ENCODE measurements around the gene FAM168A. TPM values are rescaled to one million over a fixed set of nuclear protein-coding genes. Genes with fewer than 3 reads are reported as not detected.

Gene FAM168A
- total RNA-seq, 1 experiment from 2014 or later = 21.1 TPM

DNA sequence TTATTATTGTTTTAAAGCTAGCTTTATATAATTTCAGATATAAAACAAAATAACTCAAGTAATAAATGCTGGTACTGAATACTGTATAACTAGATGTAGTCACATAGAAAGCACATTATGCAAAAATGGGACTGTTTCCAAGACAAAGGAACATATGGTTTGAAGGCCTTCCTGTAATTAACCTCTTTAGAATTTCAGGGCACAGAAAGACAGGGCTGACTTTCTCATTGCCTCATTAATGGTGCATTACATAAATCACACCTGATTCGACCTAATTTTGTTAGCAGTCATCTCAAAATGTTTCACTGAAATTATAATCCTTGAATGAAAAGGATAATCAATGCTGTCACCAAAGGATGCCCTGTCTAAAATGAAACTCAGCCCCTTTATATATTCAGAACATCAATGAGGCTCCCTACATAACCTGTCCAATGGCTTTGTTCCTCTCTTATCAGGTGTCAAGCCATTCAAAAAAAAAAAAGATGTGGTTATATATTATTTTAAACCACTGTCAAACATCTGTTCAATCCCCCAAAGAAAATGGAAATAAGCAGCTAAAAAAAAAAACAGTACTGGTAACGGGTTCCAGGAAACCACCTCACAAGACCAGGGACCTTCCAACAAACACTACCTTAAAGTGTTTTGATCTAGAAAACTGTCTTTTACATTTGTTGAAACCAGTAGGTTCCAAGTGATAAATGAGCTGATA is 77.4 kb downstream of the FAM168A start:
- DNase-seq = no peak
- Histone ChIP-seq H3K18ac (ENCODE audit: insufficient read length, low read depth, low read length) (no peak overlapping the region), H2AFZ (ENCODE audit: low read length) (no peak overlapping the region), H3K79me1 (ENCODE audit: insufficient read depth, low read depth, low read length, poor library complexity, severe bottlenecking) (no peaks in the 10 kb centered on the region), H3K4me2 (ENCODE audit: insufficient read depth, insufficient read length, low read length) (no peak overlapping the region), H3K9me3 (ENCODE audit: control insufficient read depth, low read depth, low read length) (peaks cover 10% of the 10 kb centered on the region), H3K27me3 (ENCODE audit: insufficient read depth, low read length) (no peaks in the 10 kb centered on the region), H3K23ac (ENCODE audit: insufficient read length, low read depth, low read length) (no peak overlapping the region), H3K14ac (ENCODE audit: insufficient read depth, low read length) (no peak overlapping the region), H4K91ac (ENCODE audit: insufficient read length, low read depth, low read length) (no peak overlapping the region), H3K4ac (ENCODE audit: low read depth, low read length) (no peak overlapping the region), H2BK15ac (ENCODE audit: low read depth, low read length) (no peak overlapping the region), H2AK5ac (ENCODE audit: insufficient read length, low read length) (no peak overlapping the region), H4K5ac (ENCODE audit: insufficient read length, low read depth, low read length) (no peak overlapping the region), H2BK12ac (ENCODE audit: insufficient read length, low read depth, low read length) (no peak overlapping the region), H4K20me1 (ENCODE audit: control insufficient read depth, insufficient read depth, insufficient read length) (no peaks in the 10 kb centered on the region), H3K56ac (ENCODE audit: insufficient read length, low read depth, low read length) (no peak overlapping the region), H3K79me2 (ENCODE audit: insufficient read depth, low read length) (0 out of 2 replicates have a peak, but pooled peaks cover 1% of the 10 kb centered on the region), H3K9ac (ENCODE audit: extremely low read depth, insufficient read length, low read length) (no peak overlapping the region), H2BK5ac (ENCODE audit: insufficient read length, low read length) (no peak overlapping the region), H3T11ph (ENCODE audit: low read length) (no peak overlapping the region), H2BK20ac (ENCODE audit: low read depth, low read length, poor library complexity, severe bottlenecking) (no peak overlapping the region), H3K23me2 (ENCODE audit: insufficient read length, low read depth, low read length, poor library complexity, severe bottlenecking) (no peaks in the 10 kb centered on the region), H3K27ac (ENCODE audit: insufficient read length, low read depth, low read length) (no peak overlapping the region), H4K8ac (replicated peaks; ENCODE audit: insufficient read length, low read depth, low read length) (no peak overlapping the region), H3K4me1 (ENCODE audit: insufficient read depth, low read length) (no peaks in the 10 kb centered on the region), H2BK120ac (ENCODE audit: low read depth, low read length, poor library complexity, severe bottlenecking) (no peak overlapping the region)
- Mint-ChIP-seq H3K9me3 (peaks cover 22 to 25% of the 10 kb centered on the region in 2 experiments), H3K4me3 (no peak overlapping the region), H3K27ac (no peak overlapping the region), H3K36me3 (ENCODE audit: insufficient read depth in 1 of 3, low read depth in 3 of 3) (peaks cover 13 to 30% (median 16%) of the 10 kb centered on the region in 3 experiments), H3K27me3 (ENCODE audit: low read depth) (no peaks in the 10 kb centered on the region), H3K4me1 (peaks cover 14% of the 10 kb centered on the region in 2 experiments)
- WGBS (ENCODE audit: extremely low coverage, insufficient read length, low lambda C conversion rate) = no CpG with 5 or more reads among the region's 2 CpGs
- TF ChIP-seq, protein P1, sequence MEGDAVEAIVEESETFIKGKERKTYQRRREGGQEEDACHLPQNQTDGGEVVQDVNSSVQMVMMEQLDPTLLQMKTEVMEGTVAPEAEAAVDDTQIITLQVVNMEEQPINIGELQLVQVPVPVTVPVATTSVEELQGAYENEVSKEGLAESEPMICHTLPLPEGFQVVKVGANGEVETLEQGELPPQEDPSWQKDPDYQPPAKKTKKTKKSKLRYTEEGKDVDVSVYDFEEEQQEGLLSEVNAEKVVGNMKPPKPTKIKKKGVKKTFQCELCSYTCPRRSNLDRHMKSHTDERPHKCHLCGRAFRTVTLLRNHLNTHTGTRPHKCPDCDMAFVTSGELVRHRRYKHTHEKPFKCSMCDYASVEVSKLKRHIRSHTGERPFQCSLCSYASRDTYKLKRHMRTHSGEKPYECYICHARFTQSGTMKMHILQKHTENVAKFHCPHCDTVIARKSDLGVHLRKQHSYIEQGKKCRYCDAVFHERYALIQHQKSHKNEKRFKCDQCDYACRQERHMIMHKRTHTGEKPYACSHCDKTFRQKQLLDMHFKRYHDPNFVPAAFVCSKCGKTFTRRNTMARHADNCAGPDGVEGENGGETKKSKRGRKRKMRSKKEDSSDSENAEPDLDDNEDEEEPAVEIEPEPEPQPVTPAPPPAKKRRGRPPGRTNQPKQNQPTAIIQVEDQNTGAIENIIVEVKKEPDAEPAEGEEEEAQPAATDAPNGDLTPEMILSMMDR (conservative IDR thresholded peaks at IDR 0.05) = no peak
